ENCODE results near the gene ASPG.
A peak's percentile ranks its signal among the peaks of the same experiment; 100 is the strongest.

ASPG gene

DNA sequence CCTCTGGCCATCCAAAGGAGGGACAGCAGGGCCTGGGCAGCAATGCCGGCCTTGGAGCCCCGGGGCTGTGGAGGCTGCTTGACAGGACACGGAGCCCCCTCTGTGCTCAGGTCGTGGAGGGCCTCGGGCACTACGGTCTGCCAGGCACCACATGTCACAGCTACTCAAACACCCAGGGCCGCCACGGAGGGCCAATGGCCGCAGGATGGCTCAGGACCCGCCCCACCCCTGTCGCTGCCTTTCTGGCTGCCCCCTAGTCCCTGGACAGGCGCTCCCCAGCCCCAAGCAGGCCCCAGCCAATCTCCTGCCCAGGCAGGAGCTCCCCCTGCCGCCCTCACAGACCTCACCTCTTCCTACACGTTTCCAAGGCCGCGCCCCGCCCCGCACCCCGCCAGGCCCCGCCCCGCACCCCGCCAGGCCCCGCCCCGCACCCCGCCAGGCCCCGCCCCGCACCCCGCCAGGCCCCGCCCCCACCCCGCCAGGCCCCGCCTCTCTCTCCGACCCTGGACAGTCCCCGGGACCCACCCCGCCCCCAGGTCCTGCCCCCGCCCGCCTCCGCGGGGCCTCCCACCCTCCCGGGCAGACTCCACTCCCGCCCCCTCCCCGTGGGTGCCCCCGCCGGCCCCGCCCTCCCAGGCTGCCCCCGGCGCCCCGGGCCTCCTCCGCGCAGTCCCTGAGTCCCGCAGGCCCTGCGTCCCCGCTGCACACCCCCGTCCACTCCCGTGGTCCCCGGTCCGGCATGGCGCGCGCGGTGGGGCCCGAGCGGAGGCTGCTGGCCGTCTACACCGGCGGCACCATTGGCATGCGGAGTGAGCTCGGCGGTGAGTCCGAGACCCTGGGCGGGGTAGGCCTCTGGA, at the start of gene ASPG:
TSS of gene ASPG (plus strand) at position 669 of the 857 bp plus-strand sequence. CDS start at position 740, 71 bp downstream.
- no peak for DNase-seq (ENCODE audit: low spot score)

DNA sequence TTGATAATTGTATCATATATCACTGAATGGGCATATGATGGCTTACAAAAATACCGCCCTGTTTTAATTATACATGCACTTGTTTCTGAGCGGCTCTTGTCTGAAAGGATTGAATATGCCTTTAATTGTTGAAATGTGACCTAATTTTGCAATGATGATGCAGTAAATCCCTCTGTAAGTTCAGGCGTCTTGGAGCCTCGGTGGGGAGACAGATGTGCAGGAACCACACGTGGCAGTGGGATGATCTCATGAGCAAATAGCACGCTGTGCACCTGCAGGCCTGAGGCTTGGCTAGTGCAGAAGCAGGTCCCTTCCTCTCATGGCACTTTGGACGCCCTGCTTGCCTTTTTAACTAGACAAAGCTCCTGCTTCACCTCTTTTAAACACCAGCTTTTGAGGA, 49.3 kb upstream of the ASPG start:
- DNase-seq (ENCODE audit: low spot score), result no peak

- DNase-seq (ENCODE audit: low spot score), result no peak
These were observed 48.4 kb upstream of the ASPG start for GRCh38 chr14:104037074-104037473.

DNA sequence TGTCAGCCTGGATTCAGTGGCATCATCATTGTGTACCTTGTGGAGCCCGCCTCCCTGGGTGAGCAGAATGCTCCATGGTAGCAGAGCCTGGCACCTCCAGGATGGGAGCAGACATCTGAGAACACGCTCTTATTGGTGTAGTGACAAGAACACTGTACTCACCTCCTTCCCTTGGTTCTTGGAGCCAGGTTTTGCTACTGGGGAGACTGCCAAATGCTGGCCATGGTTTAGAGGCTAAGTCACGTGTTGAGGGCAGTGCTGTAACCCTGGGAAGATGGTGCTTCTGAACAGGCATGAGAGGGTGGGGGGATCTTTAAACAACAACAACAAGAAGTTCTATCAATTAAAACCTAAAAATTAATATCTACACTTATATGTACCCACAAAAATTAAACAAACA, 47.6 kb upstream of the ASPG start:
- no peak for DNase-seq (ENCODE audit: low spot score)

DNA sequence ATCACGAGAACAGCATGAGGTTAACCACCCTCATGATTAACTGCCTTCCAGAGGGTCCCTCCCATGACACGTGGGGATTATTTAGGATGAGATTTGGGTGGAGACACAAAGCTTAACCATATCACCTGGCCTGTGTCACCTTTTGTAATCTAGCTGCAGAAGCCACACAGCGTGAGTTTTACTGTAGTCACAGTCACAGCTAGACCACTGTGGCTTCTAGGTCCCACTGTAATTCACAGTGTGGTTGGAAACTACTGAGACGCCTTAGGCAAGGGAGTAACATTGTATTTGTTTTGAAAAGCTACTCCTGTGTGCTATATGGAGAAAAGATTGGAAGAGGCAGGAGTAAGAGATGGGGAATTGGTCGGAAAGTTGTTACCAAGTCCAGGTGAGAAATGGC, 46.3 kb upstream of the ASPG start:
- no peak for DNase-seq (ENCODE audit: low spot score)

GRCh38 chr14:104040539-104040938, 45.0 kb upstream of the ASPG start:
- no peak for DNase-seq (ENCODE audit: low spot score)

GRCh38 chr14:104041430-104042104, 43.9 kb upstream of the ASPG start:
- no peak for DNase-seq (ENCODE audit: low spot score)

DNA sequence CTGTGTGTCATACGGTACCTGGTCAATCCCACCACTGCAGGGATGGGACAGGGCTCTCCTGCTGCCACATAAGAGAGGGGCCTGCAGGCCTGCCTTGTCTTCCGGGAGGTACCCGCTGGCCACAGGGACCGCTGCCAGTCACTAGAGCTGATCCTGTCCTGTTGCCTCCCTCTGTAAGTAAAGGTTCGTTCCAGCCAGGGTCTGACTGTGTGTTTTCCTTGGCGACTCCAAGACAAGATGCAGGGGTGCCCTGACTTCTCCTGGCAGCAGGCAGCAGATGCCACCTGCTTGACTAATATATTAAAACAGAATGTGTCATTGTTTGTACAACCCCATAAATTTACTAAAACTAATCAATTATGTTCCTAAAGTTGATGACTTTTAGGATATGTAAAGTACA, 41.5 kb upstream of the ASPG start:
- no peak for DNase-seq (ENCODE audit: low spot score)

DNA sequence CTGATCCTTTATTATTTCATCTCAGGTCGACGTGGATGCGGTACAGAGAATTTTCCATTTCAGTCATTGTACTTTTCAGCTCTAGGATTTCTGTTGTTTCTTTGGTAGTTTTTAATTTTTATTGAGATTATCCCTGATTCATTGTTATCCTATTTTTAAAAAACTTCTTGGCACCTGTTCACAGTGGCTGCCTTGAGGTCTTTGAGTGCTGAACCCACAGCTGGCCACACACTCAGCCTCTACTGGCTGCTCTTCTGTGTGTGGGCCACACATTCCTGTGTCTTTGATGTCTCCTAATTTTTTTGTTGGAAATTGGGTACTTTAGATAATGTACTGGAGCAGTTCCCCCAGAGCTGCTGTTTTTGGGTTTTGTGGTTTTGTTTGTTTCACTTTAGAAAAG, 37.7 kb upstream of the ASPG start:
- no peak for DNase-seq (ENCODE audit: low spot score)

DNA sequence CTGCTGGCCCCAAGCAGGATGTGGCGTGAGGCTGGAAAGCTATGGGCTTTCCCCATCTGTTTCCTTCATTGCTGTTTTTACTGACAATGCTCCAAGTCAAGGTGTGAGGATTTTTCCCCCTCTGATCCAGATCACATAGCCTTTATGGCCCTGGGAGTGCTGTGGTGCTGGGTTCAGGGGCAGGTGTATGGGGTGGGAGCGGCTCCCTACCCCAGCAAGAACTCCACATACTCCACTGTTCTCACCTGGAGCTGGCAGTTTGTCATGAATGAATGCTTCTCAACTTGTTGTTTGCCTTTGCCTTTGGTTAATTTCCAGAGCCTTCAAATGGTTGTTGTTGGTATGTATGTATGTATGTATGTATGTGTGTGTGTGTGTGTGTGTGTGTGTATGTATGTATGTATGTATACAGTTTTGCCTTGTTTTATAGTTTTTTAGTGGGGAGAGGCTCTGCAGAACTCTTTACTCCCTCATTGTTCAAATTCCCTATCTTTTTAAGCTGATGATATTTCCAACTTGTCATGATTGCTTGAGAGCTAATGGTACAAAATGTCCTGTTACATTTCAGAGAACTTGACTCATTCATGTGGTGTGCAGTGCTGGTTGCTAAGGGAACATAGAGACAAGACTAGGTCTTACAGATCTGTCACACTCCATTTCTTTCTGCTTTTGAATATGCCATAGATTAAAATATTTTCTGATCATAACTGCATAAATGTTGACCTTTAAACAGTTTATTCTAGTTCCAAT, 36.6 kb upstream of the ASPG start:
- DNase-seq (ENCODE audit: low spot score), result peak; percentile 37

DNA sequence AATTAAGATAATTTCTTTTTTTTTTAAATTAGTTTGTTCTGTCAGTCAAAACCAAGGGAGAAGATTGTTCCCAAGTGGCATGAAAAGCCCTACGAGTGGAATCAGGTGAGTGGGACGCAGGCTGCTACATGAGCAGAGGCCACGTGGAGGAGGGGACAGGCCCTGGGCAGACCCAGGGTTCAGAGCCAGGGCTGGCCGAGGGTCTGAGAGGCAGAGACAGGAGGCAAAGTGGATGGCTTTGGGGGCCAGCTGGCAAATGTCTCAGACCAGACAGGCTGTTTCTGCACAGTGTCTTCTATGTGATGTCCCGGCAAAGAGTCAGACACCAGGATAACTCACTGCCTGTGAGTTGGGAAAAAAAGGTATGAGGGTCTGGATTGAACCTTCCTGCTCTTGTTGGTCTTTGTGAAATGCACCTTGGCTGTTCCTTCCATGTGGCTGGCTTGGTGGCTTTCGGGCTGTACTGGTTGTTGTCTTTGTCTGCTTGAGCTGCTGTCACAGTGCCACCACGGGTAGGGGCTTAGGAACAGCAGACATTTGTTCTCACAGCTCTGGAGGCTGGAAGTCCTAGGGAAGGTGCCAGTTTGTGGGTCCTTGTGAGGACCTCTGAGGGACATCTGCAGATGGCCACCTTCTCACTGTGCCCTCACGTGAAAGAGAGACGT, 35.8 kb upstream of the ASPG start:
- DNase-seq (ENCODE audit: low spot score), result no peak

- no peak for DNase-seq (ENCODE audit: low spot score)
These were observed 34.2 kb upstream of the ASPG start for GRCh38 chr14:104051092-104051813.

GRCh38 chr14:104054222-104054905, 31.1 kb upstream of the ASPG start:
- no peak for DNase-seq (ENCODE audit: low spot score)

DNA sequence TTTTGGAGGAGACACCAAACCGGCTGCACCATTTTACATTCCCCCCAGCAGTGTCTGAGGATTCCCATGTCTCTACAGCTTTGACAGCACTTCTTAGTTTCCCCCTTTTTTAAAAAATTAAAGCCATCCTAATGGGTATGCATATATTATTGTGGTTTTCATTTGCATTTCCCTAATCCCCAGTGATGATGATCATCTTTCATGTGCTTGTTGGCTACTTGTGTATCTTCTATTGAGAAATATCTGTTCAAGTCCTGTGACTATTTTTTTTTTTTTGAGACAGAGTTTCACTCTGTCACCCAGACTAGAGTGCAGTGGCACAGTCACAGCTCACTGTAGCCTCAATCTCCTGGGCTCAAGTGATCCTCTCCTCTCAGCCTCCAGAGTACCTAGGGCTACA, 23.2 kb upstream of the ASPG start:
- no peak for DNase-seq (ENCODE audit: low spot score)

DNA sequence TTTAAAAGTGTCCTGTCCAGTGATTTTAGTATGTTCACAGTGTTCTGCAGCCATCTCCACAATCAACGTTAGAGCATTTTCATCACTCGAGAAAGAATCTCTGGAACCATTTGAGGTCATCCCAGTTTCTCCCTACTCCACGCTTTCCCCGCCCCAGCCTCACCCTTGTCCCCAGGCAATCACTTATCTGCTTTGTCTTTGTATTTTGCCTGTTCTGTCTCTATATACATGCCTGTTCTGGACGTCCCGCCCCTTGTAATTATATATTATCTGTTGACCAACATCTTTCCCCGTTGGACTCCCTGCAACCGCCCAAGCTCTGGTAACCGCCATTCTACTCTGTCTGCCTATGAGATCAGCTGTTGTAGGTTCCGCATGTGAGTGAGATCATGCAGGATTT, 21.5 kb upstream of the ASPG start:
- no peak for DNase-seq (ENCODE audit: low spot score)

DNA sequence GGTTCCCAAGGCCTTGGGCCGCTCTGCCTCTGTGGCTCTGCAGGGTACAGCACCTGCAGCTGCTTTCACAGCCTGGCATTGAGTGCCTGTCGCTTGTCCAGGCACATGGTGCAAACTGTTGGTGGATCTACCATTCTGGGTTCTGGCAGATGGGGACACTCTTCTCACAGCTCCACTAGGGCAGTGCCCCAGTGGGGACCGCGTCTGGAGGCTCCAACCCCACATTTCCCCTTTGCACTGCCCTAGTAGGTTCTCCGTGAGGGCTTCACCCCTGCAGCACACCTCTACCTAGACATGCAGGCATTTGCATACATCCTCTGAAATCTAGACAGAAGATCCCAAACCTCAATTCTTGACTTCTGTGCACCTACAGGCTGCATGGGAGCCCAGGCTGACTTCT, 19.2 kb upstream of the ASPG start:
- no peak for DNase-seq (ENCODE audit: low spot score)

- DNase-seq (ENCODE audit: low spot score), result no peak
These were observed 18.7 kb upstream of the ASPG start for GRCh38 chr14:104066719-104067295.

- no peak for DNase-seq (ENCODE audit: low spot score)
These were observed 16.0 kb upstream of the ASPG start for GRCh38 chr14:104069541-104069940.

DNA sequence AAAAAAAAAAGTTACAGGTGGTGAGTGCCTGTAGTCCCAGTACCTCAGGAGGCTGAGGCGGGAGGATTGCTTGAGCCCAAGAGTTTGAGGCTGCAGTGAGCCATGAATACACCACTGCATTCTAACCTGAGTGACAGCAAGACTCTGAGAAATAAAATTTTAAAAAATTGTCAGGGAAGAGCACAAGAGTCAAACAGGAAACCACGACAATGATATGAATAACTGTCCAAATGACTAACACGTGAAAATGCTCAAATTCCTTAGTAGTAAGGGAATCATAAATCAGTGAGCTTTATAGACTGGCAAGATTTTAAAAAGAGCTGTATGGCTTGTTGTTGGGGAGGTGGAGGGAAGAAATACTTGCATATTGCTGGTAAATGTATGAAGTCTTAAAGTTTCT, 12.9 kb upstream of the ASPG start:
- DNase-seq (ENCODE audit: low spot score), result no peak

DNA sequence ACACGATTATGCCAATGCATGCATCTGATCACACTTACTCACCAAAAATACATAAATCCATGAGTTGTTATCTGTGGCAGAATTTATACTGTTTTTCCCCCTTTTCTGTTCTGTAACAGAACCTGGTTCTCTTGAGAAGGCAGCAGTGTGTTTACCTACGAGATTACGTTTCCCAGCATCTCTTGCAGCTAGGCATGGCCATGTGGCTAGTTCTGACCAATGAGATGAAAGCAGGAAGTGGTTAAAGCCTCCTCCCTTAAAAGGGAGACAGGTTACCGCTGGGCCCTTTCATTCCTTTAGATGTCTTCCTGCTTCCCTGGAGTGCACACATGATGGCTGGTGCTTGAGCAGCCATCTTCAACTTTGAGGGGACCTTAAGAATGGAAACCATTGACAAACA, 11.7 kb upstream of the ASPG start:
- no peak for DNase-seq (ENCODE audit: low spot score)
